ENCODE results near the gene DRC3. TPM values are rescaled to one million over a fixed set of nuclear protein-coding genes. Genes with fewer than 3 reads are reported as not detected.

Gene DRC3
- total RNA-seq, 4 donors from 2014 or later = 0.60 to 4.6 (median 1.9) TPM

DNA sequence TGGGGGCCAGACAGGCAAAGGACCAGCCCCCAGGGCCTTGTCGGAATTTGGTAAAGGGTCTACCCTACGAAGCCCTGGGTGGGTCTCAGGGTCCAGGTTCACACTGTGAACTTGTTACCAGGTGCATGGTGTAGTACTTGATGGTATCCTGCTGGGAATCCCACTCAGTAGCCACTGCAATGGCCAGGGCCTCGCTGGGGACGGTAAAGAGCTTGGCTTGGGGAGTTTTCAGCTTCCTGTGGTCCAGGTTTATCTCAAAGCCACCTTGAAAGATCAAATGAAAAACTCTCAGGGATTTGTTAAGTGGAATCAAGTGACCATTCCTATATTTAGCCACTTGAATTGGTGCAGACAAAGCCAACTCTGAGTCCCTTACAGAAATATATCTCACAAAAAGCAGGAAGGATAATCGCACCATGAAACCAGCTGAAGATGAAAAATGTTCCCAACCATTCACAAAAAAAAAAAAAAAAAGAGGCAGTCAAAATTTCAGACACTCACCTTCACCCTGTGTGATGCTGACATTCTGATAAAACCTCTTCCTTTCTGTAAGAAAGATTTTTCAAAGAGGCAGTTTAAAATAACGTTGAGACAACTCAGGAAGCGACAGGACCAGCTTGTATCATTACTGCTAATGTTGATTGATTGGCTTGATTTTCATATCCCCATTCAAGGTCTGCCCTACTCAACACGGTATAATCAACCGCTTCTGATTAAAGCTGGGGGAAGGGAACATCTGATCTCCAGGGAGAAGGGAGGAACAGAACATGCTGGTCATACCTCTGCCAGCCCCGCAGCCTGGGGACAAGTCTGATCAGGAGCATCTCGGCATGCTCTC lies 55.7 kb downstream of the DRC3 start:
- no peak for TF ChIP-seq CTCF (IDR thresholded peaks at IDR 0.05)
- no peak for ATAC-seq (ENCODE audit: low FRiP score)
- DNase-seq (ENCODE audit: low spot score) = no peak

GRCh38 chr17:18028952-18029540 lies 56.4 kb downstream of the DRC3 start:
- ATAC-seq (ENCODE audit: low FRiP score) (no peak), DNase-seq (ENCODE audit: low spot score) (no peak)
- TF ChIP-seq CTCF (IDR thresholded peaks at IDR 0.05) = no peak

- DNase-seq (ENCODE audit: low spot score) (no peak), ATAC-seq (ENCODE audit: low FRiP score) (no peak)
- no peak for TF ChIP-seq CTCF (IDR thresholded peaks at IDR 0.05)
These were observed 59.3 kb downstream of the DRC3 start for GRCh38 chr17:18031955-18032354.

DNA sequence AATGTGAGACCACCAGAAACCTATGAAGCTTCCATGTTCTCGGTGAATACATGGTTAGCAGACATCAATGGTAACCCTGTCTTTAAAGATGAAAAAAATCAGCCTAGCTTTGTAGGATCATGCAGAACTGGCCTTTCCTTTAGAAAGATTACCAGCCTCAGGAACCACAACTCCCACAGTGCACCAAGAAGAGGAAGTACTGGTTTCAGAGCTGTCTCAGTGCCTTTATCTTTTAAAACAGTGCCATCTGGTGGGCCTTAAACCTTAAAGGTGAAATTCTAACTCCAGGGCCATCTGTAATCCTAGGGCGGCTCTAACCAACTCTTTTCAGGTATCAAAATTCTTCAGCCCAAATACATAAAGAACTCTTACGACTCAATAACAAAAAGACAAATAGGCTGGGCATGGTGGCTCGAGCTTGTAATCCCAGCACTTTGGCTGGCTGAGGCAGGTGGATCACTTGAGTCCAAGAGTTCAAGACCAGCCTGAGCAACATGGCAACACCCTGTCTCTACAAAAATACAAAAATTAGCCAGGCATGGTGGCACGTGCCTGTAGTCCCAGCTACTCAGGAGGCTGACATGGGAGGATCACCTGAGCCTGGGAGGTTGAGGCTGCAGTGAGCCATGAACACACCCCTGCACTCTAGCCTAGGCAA lies 60.9 kb downstream of the DRC3 start:
- no peak for TF ChIP-seq CTCF (IDR thresholded peaks at IDR 0.05)
- DNase-seq (ENCODE audit: low spot score) = no peak
- peak; percentile 69 for ATAC-seq (ENCODE audit: low FRiP score)

GRCh38 chr17:18035704-18036103 lies 63.0 kb downstream of the DRC3 start:
- no peak for DNase-seq (ENCODE audit: low spot score)
- ATAC-seq (ENCODE audit: low FRiP score) = no peak
- no peak for TF ChIP-seq CTCF (IDR thresholded peaks at IDR 0.05)

DNA sequence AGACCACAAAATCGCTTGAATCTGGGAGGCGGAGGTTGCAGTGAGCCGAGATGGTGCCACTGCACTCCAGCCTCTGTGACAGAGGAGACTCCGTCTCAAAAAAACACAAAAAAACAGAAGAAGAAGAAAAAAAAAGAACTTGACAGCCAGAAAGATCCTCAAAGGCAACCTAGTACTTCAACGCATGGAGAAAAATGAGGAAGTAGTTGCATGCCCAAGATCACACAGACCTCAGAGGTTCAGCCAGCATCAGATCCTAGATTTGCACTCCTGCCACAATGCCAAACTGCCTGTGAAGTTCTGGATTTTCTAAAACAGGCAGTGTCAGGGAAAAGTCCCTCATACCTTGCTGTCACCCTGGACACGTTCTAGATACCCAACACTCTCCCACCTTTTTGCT lies 64.8 kb downstream of the DRC3 start:
- ATAC-seq (ENCODE audit: low FRiP score) = no peak
- TF ChIP-seq CTCF (IDR thresholded peaks at IDR 0.05) = no peak
- DNase-seq (ENCODE audit: low spot score) = no peak
